ENCODE measurements around the gene C1QTNF8.

Gene C1QTNF8

DNA sequence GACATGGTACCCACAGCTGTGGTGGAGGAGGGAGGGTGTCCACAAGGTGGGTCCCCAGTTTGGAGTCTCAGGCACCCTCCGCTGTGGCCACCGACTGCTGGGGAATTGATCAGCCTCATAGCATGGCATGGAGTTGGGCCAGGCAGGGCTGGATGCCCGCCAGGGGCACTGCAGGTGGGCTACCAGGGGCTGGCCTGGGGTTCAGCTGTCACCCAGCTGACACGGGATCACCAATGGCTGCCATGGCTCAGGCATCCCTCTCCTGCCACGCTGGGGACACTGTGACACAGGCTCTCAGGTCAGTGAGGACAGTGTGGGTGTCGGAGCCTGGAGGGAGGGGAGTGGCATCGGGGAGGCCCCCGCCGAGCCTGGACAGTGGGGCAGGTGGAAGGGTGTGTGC lies 43.3 kb downstream of the C1QTNF8 start:
- in situ Hi-C loops (cut with MboI; ENCODE audit: low pct_unique_long_range_greater_than_20kb, low sequenced_read_pairs, unreplicated experiment): no loop called here
- TF ChIP-seq, protein P1, sequence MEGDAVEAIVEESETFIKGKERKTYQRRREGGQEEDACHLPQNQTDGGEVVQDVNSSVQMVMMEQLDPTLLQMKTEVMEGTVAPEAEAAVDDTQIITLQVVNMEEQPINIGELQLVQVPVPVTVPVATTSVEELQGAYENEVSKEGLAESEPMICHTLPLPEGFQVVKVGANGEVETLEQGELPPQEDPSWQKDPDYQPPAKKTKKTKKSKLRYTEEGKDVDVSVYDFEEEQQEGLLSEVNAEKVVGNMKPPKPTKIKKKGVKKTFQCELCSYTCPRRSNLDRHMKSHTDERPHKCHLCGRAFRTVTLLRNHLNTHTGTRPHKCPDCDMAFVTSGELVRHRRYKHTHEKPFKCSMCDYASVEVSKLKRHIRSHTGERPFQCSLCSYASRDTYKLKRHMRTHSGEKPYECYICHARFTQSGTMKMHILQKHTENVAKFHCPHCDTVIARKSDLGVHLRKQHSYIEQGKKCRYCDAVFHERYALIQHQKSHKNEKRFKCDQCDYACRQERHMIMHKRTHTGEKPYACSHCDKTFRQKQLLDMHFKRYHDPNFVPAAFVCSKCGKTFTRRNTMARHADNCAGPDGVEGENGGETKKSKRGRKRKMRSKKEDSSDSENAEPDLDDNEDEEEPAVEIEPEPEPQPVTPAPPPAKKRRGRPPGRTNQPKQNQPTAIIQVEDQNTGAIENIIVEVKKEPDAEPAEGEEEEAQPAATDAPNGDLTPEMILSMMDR (IDR thresholded peaks at IDR 0.05; ENCODE audit: extremely low read depth, insufficient read depth, missing control alignments): no peak

DNA sequence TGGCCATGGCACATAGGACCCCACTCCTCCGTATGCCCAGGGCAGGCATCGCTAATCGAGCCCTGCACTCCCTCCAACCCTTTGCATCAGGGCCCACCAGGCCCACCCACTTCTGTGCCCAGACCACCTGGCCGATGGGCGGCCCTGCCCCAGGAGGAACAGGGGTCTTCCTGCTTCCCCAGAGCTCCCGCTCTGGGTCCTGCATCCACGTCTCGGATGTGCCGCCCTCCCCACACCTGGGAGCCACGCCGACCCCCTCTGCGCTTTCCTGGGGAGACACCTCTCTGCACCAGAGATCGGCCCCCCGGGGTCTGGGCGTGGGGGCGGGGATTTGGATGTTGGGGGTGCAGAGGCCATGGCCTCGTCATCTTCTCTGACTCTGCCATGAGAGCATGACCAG lies 44.6 kb downstream of the C1QTNF8 start:
- no peak for DNase-seq (ENCODE audit: low spot score)

More for the DNA sequence above, 43.3 kb downstream of the C1QTNF8 start:
- no peak for DNase-seq (ENCODE audit: low spot score)

DNA sequence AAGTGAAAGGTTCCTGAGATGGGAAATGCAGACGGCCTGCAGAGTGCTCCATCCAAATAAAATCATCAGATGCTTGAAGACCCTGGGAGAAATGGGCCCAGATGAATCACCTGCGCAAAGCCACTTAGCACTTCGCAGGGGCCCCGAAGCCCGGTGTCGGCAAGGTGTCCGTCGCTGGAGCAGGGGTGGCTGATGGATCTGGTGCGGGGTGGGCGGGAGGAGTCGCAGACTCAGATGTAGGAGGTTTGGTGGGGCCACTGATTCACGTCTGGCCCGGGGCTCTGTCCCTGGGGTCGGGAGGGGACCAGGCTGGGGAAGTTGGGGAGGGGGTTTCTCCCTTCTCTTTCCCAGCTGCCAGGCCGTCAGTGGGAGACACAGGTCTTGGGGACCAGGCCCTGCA lies 45.1 kb downstream of the C1QTNF8 start:
- TF ChIP-seq, protein P1 (IDR thresholded peaks at IDR 0.05; ENCODE audit: extremely low read depth, insufficient read depth, missing control alignments): no peak
- DNase-seq (ENCODE audit: low spot score): no peak
- in situ Hi-C loops (cut with MboI; ENCODE audit: low pct_unique_long_range_greater_than_20kb, low sequenced_read_pairs, unreplicated experiment): no loop called here

More for the DNA sequence above, 44.6 kb downstream of the C1QTNF8 start:
- TF ChIP-seq, protein P1 (IDR thresholded peaks at IDR 0.05; ENCODE audit: extremely low read depth, insufficient read depth, missing control alignments): no peak
- in situ Hi-C loops (cut with MboI; ENCODE audit: low pct_unique_long_range_greater_than_20kb, low sequenced_read_pairs, unreplicated experiment): no loop called here

DNA sequence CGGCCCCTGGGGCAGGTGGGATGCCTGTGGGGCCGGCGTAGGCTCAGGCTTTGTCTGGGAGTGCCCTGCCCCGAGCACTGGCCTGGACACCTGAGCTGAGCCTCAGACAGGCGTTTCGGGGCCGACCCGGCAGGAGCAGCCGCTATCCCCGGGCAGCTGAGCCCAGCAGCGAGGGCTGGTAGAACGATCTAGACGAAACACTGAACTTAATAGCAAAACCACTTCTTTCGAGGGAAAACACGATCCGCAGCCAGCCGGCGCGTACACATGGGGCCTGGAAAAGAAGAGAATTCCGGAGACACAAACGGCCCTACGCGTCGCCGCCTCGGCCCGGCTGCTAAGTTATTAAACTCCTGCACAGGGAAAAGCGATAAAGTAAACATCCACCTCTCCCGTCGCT lies 45.5 kb downstream of the C1QTNF8 start:
- in situ Hi-C loops (cut with MboI; ENCODE audit: low pct_unique_long_range_greater_than_20kb, low sequenced_read_pairs, unreplicated experiment): no loop called here
- TF ChIP-seq, protein P1 (IDR thresholded peaks at IDR 0.05; ENCODE audit: extremely low read depth, insufficient read depth, missing control alignments): no peak
- no peak for DNase-seq (ENCODE audit: low spot score)

DNA sequence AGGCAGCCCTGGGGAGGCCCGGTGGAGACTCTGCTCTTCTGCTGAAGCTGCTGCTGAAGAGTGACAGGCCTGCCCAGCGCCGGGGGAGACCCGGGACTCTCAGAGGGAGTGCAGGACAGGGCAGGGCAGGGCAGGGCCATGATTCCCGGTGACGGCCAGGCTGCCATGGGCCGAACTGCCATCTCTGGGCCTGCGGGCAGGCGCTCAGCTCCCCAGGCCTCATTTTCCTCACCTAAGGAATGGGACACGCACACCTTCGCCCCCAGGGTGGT lies 46.1 kb downstream of the C1QTNF8 start:
- TF ChIP-seq, protein P1 (IDR thresholded peaks at IDR 0.05; ENCODE audit: extremely low read depth, insufficient read depth, missing control alignments): no peak
- no peak for DNase-seq (ENCODE audit: low spot score)
- in situ Hi-C loops (cut with MboI; ENCODE audit: low pct_unique_long_range_greater_than_20kb, low sequenced_read_pairs, unreplicated experiment): no loop called here

DNA sequence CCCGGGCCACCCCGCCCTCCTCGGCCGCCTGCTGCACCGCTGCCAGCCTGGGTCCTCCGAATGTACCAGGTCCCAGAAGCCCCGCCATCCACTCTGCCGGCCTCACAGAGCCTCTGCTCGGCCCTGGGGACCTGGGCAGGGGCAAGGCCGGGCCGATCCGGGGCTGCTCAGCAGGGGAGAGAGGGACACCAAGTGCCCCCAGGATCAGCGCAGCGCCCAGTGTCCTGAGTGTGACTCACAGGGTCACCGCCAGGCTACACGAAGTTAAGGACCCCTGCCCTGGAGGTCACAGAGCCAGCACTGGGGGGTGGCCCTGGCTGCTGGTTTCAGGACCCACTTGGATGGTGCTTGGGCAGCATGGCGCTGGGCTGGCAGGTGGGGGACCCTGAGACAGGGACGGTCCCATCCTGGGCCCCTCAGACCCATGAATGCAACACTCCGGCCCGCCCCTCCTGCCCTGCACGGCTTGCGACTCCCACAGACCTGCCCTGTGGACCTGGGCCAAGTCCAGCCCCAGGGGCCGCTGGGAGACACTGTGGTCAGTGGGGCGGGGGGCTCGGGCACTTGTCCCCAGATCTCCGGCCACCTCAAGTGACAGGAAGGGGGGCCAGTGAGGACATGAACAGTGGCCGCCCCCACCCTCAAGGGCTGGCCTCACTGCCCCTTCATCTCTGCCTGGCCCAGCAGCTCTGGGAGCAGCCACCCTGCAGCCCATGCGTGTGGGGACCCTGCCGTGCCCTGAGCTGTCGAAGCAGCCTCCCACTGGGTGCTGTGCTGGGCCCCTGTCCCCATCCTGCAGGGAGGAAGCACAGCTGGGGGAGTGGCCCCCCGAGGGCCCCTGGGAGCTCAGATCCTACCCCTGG lies 46.7 kb downstream of the C1QTNF8 start:
- TF ChIP-seq, protein P1 (IDR thresholded peaks at IDR 0.05; ENCODE audit: extremely low read depth, insufficient read depth, missing control alignments): no peak
- DNase-seq (ENCODE audit: low spot score): no peak
- in situ Hi-C loops (cut with MboI; ENCODE audit: low pct_unique_long_range_greater_than_20kb, low sequenced_read_pairs, unreplicated experiment): no loop called here
